Panc1 (cell line): Measurements from ENCODE around the gene SRSF5. TPM values are rescaled to one million over a fixed set of nuclear protein-coding genes. Genes with fewer than 3 reads are reported as not detected.

ENCODE experiments used
- ATAC-seq: fragments of 200-7000 bp; cut with Tn5 transposase; 2 replicates; pipeline ENCODE4 v1.9.1; 2020; ENCODE audit warnings: mild to moderate bottlenecking, moderate library complexity
- BruUV-seq: library from RNA; stranded (reverse); fragments of 400-500 nt; replicated peaks from 2 replicates; lab custom pipeline; 2021; lab: Mats Ljungman, UMichigan
- CTCF ChIA-PET: fragments of 300-600 bp; sonication (Branson Sonifier 250); formaldehyde crosslinking; loops from one replicate; lab custom pipeline; 2022; ENCODE audit warnings: antibody characterized with exemption; lab: Charles Lee
- POLR2A ChIA-PET: fragments of 300-600 bp; sonication (Branson Sonifier 250); formaldehyde crosslinking; loops from one replicate; lab custom pipeline; 2022; ENCODE audit warnings: antibody characterized with exemption; lab: Charles Lee
- DNase-seq: peaks from one replicate; pipeline ENCODE4 v3.0.0-alpha.2; 2010; ENCODE audit warnings: low read depth, low spot score
- H3K27ac ChIP-seq: 2 replicates; pipeline ENCODE4 v1.5.1; 2011; ENCODE audit warnings: mild to moderate bottlenecking, low read length, inconsistent platforms
- H3K27me3 ChIP-seq: fragments of 200-500 bp; sonication (Bioruptor generic); 2 replicates; pipeline ENCODE4 v1.6.0; 2014; ENCODE audit warnings: low read length, inconsistent platforms; ENCODE audit not compliant: control insufficient read depth, insufficient read depth
- H3K36me3 ChIP-seq: fragments of 200-500 bp; sonication (Bioruptor generic); 2 replicates; pipeline ENCODE4 v1.5.1; 2014; ENCODE audit warnings: inconsistent platforms, mild to moderate bottlenecking, low read length, moderate library complexity; ENCODE audit not compliant: control insufficient read depth, insufficient read depth
- H3K4me1 ChIP-seq: 2 replicates; pipeline ENCODE4 v1.5.1; 2011; ENCODE audit warnings: inconsistent platforms, mild to moderate bottlenecking, low read length, moderate library complexity; ENCODE audit not compliant: control insufficient read depth, insufficient read depth
- H3K4me3 ChIP-seq, 2 experiments: 2 replicates each; pipeline ENCODE4 v1.5.1; 2011 to 2012; ENCODE audit warnings: low read depth in 2 of 2, low read length in 2 of 2, mild to moderate bottlenecking in 2 of 2, inconsistent platforms in 1 of 2, moderate library complexity in 1 of 2
- H3K9me3 ChIP-seq: fragments of 200-500 bp; sonication (Bioruptor generic); 2 replicates; pipeline ENCODE4 v1.5.1; 2014; ENCODE audit warnings: low read depth, mild to moderate bottlenecking, inconsistent platforms, low read length, moderate library complexity; ENCODE audit not compliant: control insufficient read depth, insufficient read depth
- CTCF ChIP-seq: fragments of 450-650 bp; IDR thresholded peaks from 2 replicates; pipeline ENCODE4 v1.5.1; 2017; ENCODE audit warnings: mild to moderate bottlenecking
- POLR2AphosphoS5 ChIP-seq: IDR thresholded peaks from 2 replicates; pipeline ENCODE4 v1.6.1; 2012; ENCODE audit warnings: mild to moderate bottlenecking, low read depth, low read length, moderate library complexity
- REST ChIP-seq, 2 experiments: IDR thresholded peaks; 2 replicates each; pipeline ENCODE4 v1.6.1; 2011 to 2012; ENCODE audit warnings: low read depth in 2 of 2, control low read depth in 1 of 2, low read length in 1 of 2, mild to moderate bottlenecking in 1 of 2, moderate library complexity in 1 of 2; ENCODE audit not compliant: insufficient read depth in 1 of 2
- SIN3A ChIP-seq: IDR thresholded peaks from 2 replicates; pipeline ENCODE4 v1.6.1; 2012; ENCODE audit warnings: low read depth, mild to moderate bottlenecking, low read length, moderate library complexity, borderline replicate concordance; ENCODE audit not compliant: insufficient read depth
- TCF7L2 ChIP-seq: IDR thresholded peaks from 2 replicates; pipeline ENCODE4 v1.6.1; 2011; ENCODE audit warnings: mild to moderate bottlenecking, low read depth, low read length, inconsistent platforms
- in situ Hi-C: cut with HindIII; loops from 2 replicates; pipeline ENCODE4 v1.10.0; 2016; ENCODE audit warnings: low sequenced_read_pairs, low pct_unique_long_range_greater_than_20kb
- intact Hi-C: fragments of 100-400 bp; cut with micrococcal nuclease; formaldehyde crosslinking; loops from one replicate; pipeline ENCODE4 v1.10.0; 2022; ENCODE audit not compliant: unreplicated experiment
- total RNA-seq: library from RNA; stranded (reverse); gene quantifications from one replicate; pipeline ENCODE4 v1.2.1, GENCODE V29; 2021; ENCODE audit not compliant: unreplicated experiment

SRSF5 gene
- total RNA-seq, 1 experiment from 2014 or later, result 154 TPM

- Histone ChIP-seq H3K9me3 (no peaks in the 10 kb centered on the region), H3K36me3 (no peaks in the 10 kb centered on the region), H3K4me1 (no peaks in the 10 kb centered on the region), H3K27me3 (no peaks in the 10 kb centered on the region), H3K4me3 (no peak overlapping the region), H3K27ac (no peak overlapping the region)
- POLR2A ChIA-PET, result no interaction called here
- in situ Hi-C loops (no loop called here), intact Hi-C loops (no loop called here)
- no TSS peak for BruUV-seq
- CTCF ChIA-PET, result no interaction called here
- DNase-seq, result no peak
- TF ChIP-seq CTCF (no peak), POLR2AphosphoS5 (no peak), SIN3A (no peak), REST (IDR thresholded peaks at IDR 0.05; ENCODE audit: insufficient read depth in 1 of 2, low read depth in 2 of 2, low read length in 1 of 2) (no peak)
- ATAC-seq, result no peak
These were observed 25.9 kb upstream of the SRSF5 start for GRCh38 chr14:69741055-69741454.

- H3K4me1 ChIP-seq, result no peaks in the 10 kb centered on the region
- TF ChIP-seq TCF7L2 (no peak), REST (IDR thresholded peaks at IDR 0.05; ENCODE audit: insufficient read depth in 1 of 2, low read depth in 2 of 2, low read length in 1 of 2) (no peak), CTCF (no peak), SIN3A (no peak), POLR2AphosphoS5 (no peak)
- no peaks in the 10 kb centered on the region for H3K9me3 ChIP-seq
- no peak for DNase-seq
- H3K27ac ChIP-seq, result no peak overlapping the region
- no peaks in the 10 kb centered on the region for H3K27me3 ChIP-seq
- no peak for ATAC-seq
- ChIA-PET CTCF (no interaction called here), POLR2A (no interaction called here)
- no TSS peak for BruUV-seq
- no peaks in the 10 kb centered on the region for H3K36me3 ChIP-seq
- intact Hi-C loops (no loop called here), in situ Hi-C loops (no loop called here)
- no peak overlapping the region for H3K4me3 ChIP-seq
These were observed 17.0 kb upstream of the SRSF5 start for GRCh38 chr14:69749956-69750355.
